H9 (cell line): ENCODE results near the gene RNF41. TPM values are rescaled to one million over a fixed set of nuclear protein-coding genes. Genes with fewer than 3 reads are reported as not detected.

Experiments
- DNase-seq: peaks from one replicate; pipeline ENCODE4 v3.0.0-alpha.2; 2017
- H2AFZ ChIP-seq: one replicate; pipeline ENCODE4 v1.6.1; 2013; ENCODE audit warnings: mild to moderate bottlenecking, low read length, control low read depth, moderate library complexity
- H2AK5ac ChIP-seq: 2 replicates; pipeline ENCODE4 v1.6.1; 2013; ENCODE audit warnings: low read length, control low read depth, mixed read lengths; ENCODE audit not compliant: insufficient read length
- H2BK120ac ChIP-seq: one replicate; pipeline ENCODE4 v1.6.1; 2013; ENCODE audit warnings: low read depth, mild to moderate bottlenecking, low read length, control low read depth, inconsistent platforms; ENCODE audit not compliant: poor library complexity, severe bottlenecking
- H2BK12ac ChIP-seq: 2 replicates; pipeline ENCODE4 v1.6.1; 2013; ENCODE audit warnings: low read length, control low read depth, mixed read lengths, low read depth; ENCODE audit not compliant: insufficient read length
- H2BK15ac ChIP-seq: 2 replicates; pipeline ENCODE4 v1.6.1; 2013; ENCODE audit warnings: low read depth, low read length, control low read depth
- H2BK20ac ChIP-seq: one replicate; pipeline ENCODE4 v1.6.1; 2013; ENCODE audit warnings: low read depth, mild to moderate bottlenecking, low read length, control low read depth, inconsistent platforms; ENCODE audit not compliant: poor library complexity, severe bottlenecking
- H2BK5ac ChIP-seq: 2 replicates; pipeline ENCODE4 v1.6.1; 2013; ENCODE audit warnings: low read length, control low read depth, mixed read lengths; ENCODE audit not compliant: insufficient read length
- H3K14ac ChIP-seq: 2 replicates; pipeline ENCODE4 v1.6.1; 2013; ENCODE audit warnings: low read length, control low read depth; ENCODE audit not compliant: insufficient read depth
- H3K18ac ChIP-seq: 2 replicates; pipeline ENCODE4 v1.6.1; 2013; ENCODE audit warnings: low read depth, mild to moderate bottlenecking, mixed read lengths, low read length, control low read depth; ENCODE audit not compliant: insufficient read length
- H3K23ac ChIP-seq: 2 replicates; pipeline ENCODE4 v1.6.1; 2013; ENCODE audit warnings: low read length, control low read depth, mixed read lengths, low read depth; ENCODE audit not compliant: insufficient read length
- H3K23me2 ChIP-seq: 2 replicates; pipeline ENCODE4 v1.6.1; 2013; ENCODE audit warnings: low read depth, mild to moderate bottlenecking, mixed read lengths, low read length, control low read depth; ENCODE audit not compliant: insufficient read length, poor library complexity, severe bottlenecking
- H3K27ac ChIP-seq: 2 replicates; pipeline ENCODE4 v1.5.1; 2013; ENCODE audit warnings: low read length, control low read depth, mixed read lengths, low read depth; ENCODE audit not compliant: insufficient read length
- H3K27me3 ChIP-seq: 2 replicates; pipeline ENCODE4 v1.6.1; 2013; ENCODE audit warnings: low read length, control low read depth, inconsistent platforms; ENCODE audit not compliant: insufficient read depth
- H3K4ac ChIP-seq: 2 replicates; pipeline ENCODE4 v1.6.1; 2013; ENCODE audit warnings: low read depth, mild to moderate bottlenecking, control low read depth, inconsistent platforms, low read length, moderate library complexity
- H3K4me1 ChIP-seq: 2 replicates; pipeline ENCODE4 v1.6.1; 2013; ENCODE audit warnings: low read length, control low read depth, inconsistent platforms; ENCODE audit not compliant: insufficient read depth
- H3K4me2 ChIP-seq: 2 replicates; pipeline ENCODE4 v1.6.1; 2013; ENCODE audit warnings: low read length, control low read depth, mixed read lengths; ENCODE audit not compliant: insufficient read length, insufficient read depth
- H3K56ac ChIP-seq: 2 replicates; pipeline ENCODE4 v1.6.1; 2013; ENCODE audit warnings: low read depth, mild to moderate bottlenecking, mixed read lengths, low read length, control low read depth; ENCODE audit not compliant: insufficient read length
- H3K79me1 ChIP-seq: 2 replicates; pipeline ENCODE4 v1.6.1; 2013; ENCODE audit warnings: low read depth, mild to moderate bottlenecking, moderate library complexity, low read length, control low read depth, inconsistent platforms; ENCODE audit not compliant: insufficient read depth, poor library complexity, severe bottlenecking
- H3K79me2 ChIP-seq: 2 replicates; pipeline ENCODE4 v1.6.1; 2013; ENCODE audit warnings: low read length, control low read depth, inconsistent platforms; ENCODE audit not compliant: insufficient read depth
- H3K9ac ChIP-seq: 2 replicates; pipeline ENCODE4 v1.6.1; 2013; ENCODE audit warnings: low read length, control low read depth, mixed read lengths; ENCODE audit not compliant: insufficient read length; ENCODE audit errors: extremely low read depth
- H3K9me3 ChIP-seq: one replicate; pipeline ENCODE4 v1.6.1; 2013; ENCODE audit warnings: low read depth, low read length, inconsistent platforms; ENCODE audit not compliant: control insufficient read depth
- H3T11ph ChIP-seq: one replicate; pipeline ENCODE4 v1.6.1; 2013; ENCODE audit warnings: mild to moderate bottlenecking, low read length, control low read depth, inconsistent platforms
- H4K20me1 ChIP-seq: one replicate; pipeline ENCODE4 v1.6.1; 2013; ENCODE audit not compliant: control insufficient read depth, insufficient read length, insufficient read depth
- H4K5ac ChIP-seq: 2 replicates; pipeline ENCODE4 v1.6.1; 2013; ENCODE audit warnings: low read depth, mild to moderate bottlenecking, mixed read lengths, low read length, control low read depth; ENCODE audit not compliant: insufficient read length
- H4K8ac ChIP-seq: replicated peaks from 2 replicates; pipeline ENCODE4 v1.6.1; 2013; ENCODE audit warnings: low read length, control low read depth, mixed read lengths, low read depth; ENCODE audit not compliant: insufficient read length
- H4K91ac ChIP-seq: 2 replicates; pipeline ENCODE4 v1.6.1; 2013; ENCODE audit warnings: low read depth, mild to moderate bottlenecking, moderate library complexity, mixed read lengths, low read length, control low read depth; ENCODE audit not compliant: insufficient read length
- H3K27ac Mint-ChIP-seq, 3 experiments: 2 replicates in 2 of 3; 3 replicates in 1 of 3; pipeline ENCODE4 v1.8.0; 2020 to 2021; ENCODE audit warnings: mixed read lengths in 3 of 3, mild to moderate bottlenecking in 1 of 3, moderate library complexity in 1 of 3
- H3K27me3 Mint-ChIP-seq: 2 replicates; pipeline ENCODE4 v1.8.0; 2021; ENCODE audit warnings: low read depth, mild to moderate bottlenecking, moderate library complexity, mixed read lengths
- H3K36me3 Mint-ChIP-seq, 3 experiments: 2 replicates in 2 of 3; 3 replicates in 1 of 3; pipeline ENCODE4 v1.8.0; 2020 to 2021; ENCODE audit warnings: low read depth in 3 of 3, mixed read lengths in 3 of 3; ENCODE audit not compliant: insufficient read depth in 1 of 3
- H3K4me1 Mint-ChIP-seq, 2 experiments: 2 replicates each; pipeline ENCODE4 v1.8.0; 2020; ENCODE audit warnings: mixed read lengths in 2 of 2
- H3K4me3 Mint-ChIP-seq, 2 experiments: 2 replicates in 1 of 2; 3 replicates in 1 of 2; pipeline ENCODE4 v1.8.0; 2020 to 2021; ENCODE audit warnings: mild to moderate bottlenecking in 2 of 2, mixed read lengths in 2 of 2, moderate library complexity in 1 of 2
- H3K9me3 Mint-ChIP-seq, 2 experiments: 2 replicates in 1 of 2; 3 replicates in 1 of 2; pipeline ENCODE4 v1.8.0; 2020; ENCODE audit warnings: mild to moderate bottlenecking in 2 of 2, mixed read lengths in 2 of 2, moderate library complexity in 1 of 2
- WGBS: extraction: QIAGEN DNeasy Blood & Tissue Kit; methylation state at CpG from one replicate; pipeline ENCODE4 v1.1.7; 2013; ENCODE audit warnings: missing lambda C conversion rate, low lambda C conversion rate, mixed read lengths; ENCODE audit not compliant: insufficient read length; ENCODE audit errors: extremely low coverage; 5-methylcytosine and 5-hydroxymethylcytosine counted together
- total RNA-seq: library from RNA; stranded (reverse); gene quantifications from 2 replicates; pipeline ENCODE4 v1.2.1, GENCODE V29; 2021
- TF ChIP-seq, protein P1 (sequence below): fragments of 200-600 bp; sonication (generic); conservative IDR thresholded peaks from 3 replicates; pipeline ENCODE4 v1.8.0; 2021; ENCODE audit warnings: antibody characterized with exemption, mild to moderate bottlenecking

The RNF41 gene
- total RNA-seq, 1 experiment from 2014 or later: 60.8 TPM

GRCh38 chr12:56252649-56253048 lies 30.9 kb upstream of the RNF41 start:
- peaks cover 14% of the 10 kb centered on the region in 2 experiments for H3K4me1 Mint-ChIP-seq
- Histone ChIP-seq H3K56ac (no peak overlapping the region), H4K91ac (no peak overlapping the region), H3K9ac (no peak overlapping the region), H3K23ac (no peak overlapping the region), H4K8ac (no peak overlapping the region), H4K20me1 (peaks cover 2% of the 10 kb centered on the region), H3K4me2 (no peak overlapping the region), H2BK5ac (no peak overlapping the region), H2BK120ac (no peak overlapping the region), H3K27me3 (no peaks in the 10 kb centered on the region), H3K79me2 (no peaks in the 10 kb centered on the region), H2AFZ (no peak overlapping the region), H2AK5ac (no peak overlapping the region), H3K4ac (no peak overlapping the region), H3K18ac (no peak overlapping the region), H2BK12ac (no peak overlapping the region), H3K4me1 (no peaks in the 10 kb centered on the region), H2BK20ac (no peak overlapping the region), H3K14ac (no peak overlapping the region), H3K79me1 (no peaks in the 10 kb centered on the region), H3K27ac (no peak overlapping the region), H3K9me3 (no peaks in the 10 kb centered on the region), H3T11ph (no peak overlapping the region), H3K23me2 (no peaks in the 10 kb centered on the region), H4K5ac (no peak overlapping the region), H2BK15ac (no peak overlapping the region)
- TF ChIP-seq, protein P1, sequence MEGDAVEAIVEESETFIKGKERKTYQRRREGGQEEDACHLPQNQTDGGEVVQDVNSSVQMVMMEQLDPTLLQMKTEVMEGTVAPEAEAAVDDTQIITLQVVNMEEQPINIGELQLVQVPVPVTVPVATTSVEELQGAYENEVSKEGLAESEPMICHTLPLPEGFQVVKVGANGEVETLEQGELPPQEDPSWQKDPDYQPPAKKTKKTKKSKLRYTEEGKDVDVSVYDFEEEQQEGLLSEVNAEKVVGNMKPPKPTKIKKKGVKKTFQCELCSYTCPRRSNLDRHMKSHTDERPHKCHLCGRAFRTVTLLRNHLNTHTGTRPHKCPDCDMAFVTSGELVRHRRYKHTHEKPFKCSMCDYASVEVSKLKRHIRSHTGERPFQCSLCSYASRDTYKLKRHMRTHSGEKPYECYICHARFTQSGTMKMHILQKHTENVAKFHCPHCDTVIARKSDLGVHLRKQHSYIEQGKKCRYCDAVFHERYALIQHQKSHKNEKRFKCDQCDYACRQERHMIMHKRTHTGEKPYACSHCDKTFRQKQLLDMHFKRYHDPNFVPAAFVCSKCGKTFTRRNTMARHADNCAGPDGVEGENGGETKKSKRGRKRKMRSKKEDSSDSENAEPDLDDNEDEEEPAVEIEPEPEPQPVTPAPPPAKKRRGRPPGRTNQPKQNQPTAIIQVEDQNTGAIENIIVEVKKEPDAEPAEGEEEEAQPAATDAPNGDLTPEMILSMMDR: no peak
- H3K27ac Mint-ChIP-seq: no peak overlapping the region
- no peaks in the 10 kb centered on the region; a peak in 1 of 5 replicates for H3K9me3 Mint-ChIP-seq
- WGBS: no CpG with 5 or more reads among the region's 3 CpGs
- H3K36me3 Mint-ChIP-seq: peaks cover 44 to 82% (median 76%) of the 10 kb centered on the region in 3 experiments; a peak in 6 of 7 replicates
- no peaks in the 10 kb centered on the region for H3K27me3 Mint-ChIP-seq
- no peak overlapping the region for H3K4me3 Mint-ChIP-seq
- no peak for DNase-seq
